ENCODE data around the gene RIC3. TPM values are rescaled to one million over a fixed set of nuclear protein-coding genes. Genes with fewer than 3 reads are reported as not detected.

The RIC3 gene
- total RNA-seq, 1 experiment from 2014 or later = not detected

GRCh38 chr11:8096575-8096974 lies 72.2 kb downstream of the RIC3 start:
- Histone ChIP-seq H3K36me3 (ENCODE audit: control insufficient read depth in 1 of 2, insufficient read depth in 2 of 2, low read length in 2 of 2) (no peaks in the 10 kb centered on the region), H3K4me1 (ENCODE audit: control insufficient read depth in 1 of 2, insufficient read depth in 2 of 2, low read length in 2 of 2) (peaks cover 0 to 10% of the 10 kb centered on the region in 2 experiments; a peak in 2 of 4 replicates), H4K20me1 (ENCODE audit: insufficient read depth) (no peaks in the 10 kb centered on the region), H3K4me2 (ENCODE audit: low read length) (no peak overlapping the region), H3K79me2 (ENCODE audit: insufficient read depth, low read length) (no peaks in the 10 kb centered on the region), H2AFZ (ENCODE audit: low read depth, low read length, poor library complexity, severe bottlenecking) (no peak overlapping the region), H3K27me3 (ENCODE audit: insufficient read depth, low read length) (no peaks in the 10 kb centered on the region), H3K4me3 (replicated peaks in 1 of 2; ENCODE audit: low read depth in 1 of 2, low read length in 2 of 2) (no peak overlapping the region), H3K9me3 (ENCODE audit: control insufficient read depth in 1 of 2, insufficient read depth in 1 of 2, low read depth in 1 of 2, low read length in 2 of 2) (no peaks in the 10 kb centered on the region), H3K9ac (ENCODE audit: low read length) (no peak overlapping the region), H3K9me2 (ENCODE audit: insufficient read depth) (no peaks in the 10 kb centered on the region), H3K27ac (ENCODE audit: low read depth, low read length) (no peak overlapping the region)
- no TSS peak for BruUV-seq (replicated peaks)
- no peak for TF ChIP-seq ATF3 (IDR thresholded peaks at IDR 0.05)
- TF ChIP-seq ZFX (IDR thresholded peaks at IDR 0.05) = no peak
- no peak for TF ChIP-seq CEBPB (IDR thresholded peaks at IDR 0.05; ENCODE audit: low read depth)
- TF ChIP-seq TCF7L2 (IDR thresholded peaks at IDR 0.05; ENCODE audit: borderline replicate concordance, extremely low read depth, insufficient read depth, insufficient read length) = no peak
- TF ChIP-seq POLR2A (IDR thresholded peaks at IDR 0.05; ENCODE audit: borderline replicate concordance, extremely low read depth, insufficient read depth, insufficient read length) = no peak
- no peak for TF ChIP-seq EZH2 (IDR thresholded peaks at IDR 0.05)
- TF ChIP-seq CBX3 (IDR thresholded peaks at IDR 0.05; ENCODE audit: low read depth) = no peak
- DNase-seq (ENCODE audit: low read depth, low spot score) (no peak), ATAC-seq (no peak)
- intact Hi-C loops (cut with micrococcal nuclease) = loop anchor here (10.0 kb wide), 3 partner anchors 202 to 1002 kb away; no protein-coding TSS in a partner anchor
- CTCF ChIA-PET = interaction anchor here (1.4 to 8.1 kb wide), 2 partner anchors 62 to 91 kb away, joined by 4 to 184 read pairs; no protein-coding TSS in a partner anchor
- RAD21 ChIA-PET (ENCODE audit: low non-redundant PET in 1 of 2, low total read pairs in 2 of 2, uncharacterized antibody in 2 of 2, unreplicated experiment in 2 of 2) = no interaction called here
- POLR2A ChIA-PET = no interaction called here

- no peak for DNase-seq (ENCODE audit: low read depth, low spot score)
- H2AFZ ChIP-seq (ENCODE audit: low read depth, low read length, poor library complexity, severe bottlenecking) = no peak overlapping the region
- H3K27me3 ChIP-seq (ENCODE audit: insufficient read depth, low read length) = no peaks in the 10 kb centered on the region
- no peak overlapping the region for H3K9ac ChIP-seq (ENCODE audit: low read length)
- H3K4me1 ChIP-seq (ENCODE audit: control insufficient read depth in 1 of 2, insufficient read depth in 2 of 2, low read length in 2 of 2) = peaks cover 0 to 10% of the 10 kb centered on the region in 2 experiments; a peak in 2 of 4 replicates
- no peaks in the 10 kb centered on the region for H4K20me1 ChIP-seq (ENCODE audit: insufficient read depth)
- H3K9me2 ChIP-seq (ENCODE audit: insufficient read depth) = no peaks in the 10 kb centered on the region
- H3K79me2 ChIP-seq (ENCODE audit: insufficient read depth, low read length) = no peaks in the 10 kb centered on the region
- H3K4me2 ChIP-seq (ENCODE audit: low read length) = no peak overlapping the region
- no TSS peak for BruUV-seq (replicated peaks)
- H3K27ac ChIP-seq (ENCODE audit: low read depth, low read length) = no peak overlapping the region
- CTCF ChIA-PET = interaction anchor here (1.4 to 8.1 kb wide), 2 partner anchors 62 to 90 kb away, joined by 4 to 184 read pairs; no protein-coding TSS in a partner anchor
- intact Hi-C loops (cut with micrococcal nuclease) = loop anchor here (10.0 kb wide), 3 partner anchors 201 to 1001 kb away; no protein-coding TSS in a partner anchor
- H3K9me3 ChIP-seq (ENCODE audit: control insufficient read depth in 1 of 2, insufficient read depth in 1 of 2, low read depth in 1 of 2, low read length in 2 of 2) = no peaks in the 10 kb centered on the region
- RAD21 ChIA-PET (ENCODE audit: low non-redundant PET in 1 of 2, low total read pairs in 2 of 2, uncharacterized antibody in 2 of 2, unreplicated experiment in 2 of 2) = no interaction called here
- H3K36me3 ChIP-seq (ENCODE audit: control insufficient read depth in 1 of 2, insufficient read depth in 2 of 2, low read length in 2 of 2) = no peaks in the 10 kb centered on the region
- POLR2A ChIA-PET = no interaction called here
- no peak for ATAC-seq
- H3K4me3 ChIP-seq (replicated peaks in 1 of 2; ENCODE audit: low read depth in 1 of 2, low read length in 2 of 2) = no peak overlapping the region
- TF ChIP-seq CBX3 (IDR thresholded peaks at IDR 0.05; ENCODE audit: low read depth) = no peak
- TF ChIP-seq SRF (IDR thresholded peaks at IDR 0.05; ENCODE audit: low read depth) = no peak
- TF ChIP-seq CEBPB (IDR thresholded peaks at IDR 0.05; ENCODE audit: low read depth) = no peak
- TF ChIP-seq ZNF274 (IDR thresholded peaks at IDR 0.05; ENCODE audit: low read depth, low read length) = no peak
- no peak for TF ChIP-seq EGR1 (IDR thresholded peaks at IDR 0.05; ENCODE audit: low read depth)
- no peak for TF ChIP-seq POLR2A (IDR thresholded peaks at IDR 0.05; ENCODE audit: borderline replicate concordance, extremely low read depth, insufficient read depth, insufficient read length)
- TF ChIP-seq MAX (IDR thresholded peaks at IDR 0.05) = no peak
- no peak for TF ChIP-seq ZBTB33 (IDR thresholded peaks at IDR 0.05; ENCODE audit: extremely low read depth, insufficient replicate concordance, low read length)
- no peak for TF ChIP-seq ATF3 (IDR thresholded peaks at IDR 0.05)
- no peak for TF ChIP-seq YY1 (IDR thresholded peaks at IDR 0.05; ENCODE audit: extremely low read depth, insufficient replicate concordance, low read depth, low read length)
- TF ChIP-seq RAD21 (IDR thresholded peaks at IDR 0.05; ENCODE audit: low read depth) = no peak
- TF ChIP-seq SIN3A (IDR thresholded peaks at IDR 0.05; ENCODE audit: low read depth) = no peak
- TF ChIP-seq SP1 (IDR thresholded peaks at IDR 0.05; ENCODE audit: low read depth) = no peak
- TF ChIP-seq TCF7L2 (IDR thresholded peaks at IDR 0.05; ENCODE audit: borderline replicate concordance, extremely low read depth, insufficient read depth, insufficient read length) = no peak
- TF ChIP-seq EZH2phosphoT487 (IDR thresholded peaks at IDR 0.05; ENCODE audit: borderline replicate concordance) = no peak
- no peak for TF ChIP-seq FOSL1 (IDR thresholded peaks at IDR 0.05; ENCODE audit: low read depth)
These were observed 72.9 kb downstream of the RIC3 start for GRCh38 chr11:8095806-8096522.
